NCI-H69 (cell line): ENCODE results near the gene CALY.

Experiments used
- DNase-seq: peaks from one replicate; lab custom pipeline; 2025; lab: John Stamatoyannopoulos, UW

CALY gene

DNA sequence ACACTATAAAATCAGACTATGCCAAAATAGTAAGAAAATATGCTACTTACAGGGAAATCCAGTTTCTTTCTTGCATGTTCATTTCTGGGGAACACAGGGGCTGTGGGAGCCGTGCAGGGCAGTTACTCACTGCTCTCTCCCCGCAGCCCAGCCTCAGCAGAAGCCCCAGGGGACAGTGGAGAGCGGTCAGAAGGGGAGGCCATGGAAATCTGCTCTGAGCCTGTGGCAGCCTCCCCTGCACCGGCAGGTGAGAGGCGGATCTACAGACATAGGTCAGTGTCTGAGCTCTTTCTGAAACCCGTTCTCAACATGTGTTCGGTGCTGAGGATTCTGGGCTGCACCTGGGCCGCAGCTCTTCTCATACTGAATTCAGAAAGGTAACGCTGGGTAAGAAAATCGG lies 25.1 kb downstream of the CALY start:
- no peak for DNase-seq

DNA sequence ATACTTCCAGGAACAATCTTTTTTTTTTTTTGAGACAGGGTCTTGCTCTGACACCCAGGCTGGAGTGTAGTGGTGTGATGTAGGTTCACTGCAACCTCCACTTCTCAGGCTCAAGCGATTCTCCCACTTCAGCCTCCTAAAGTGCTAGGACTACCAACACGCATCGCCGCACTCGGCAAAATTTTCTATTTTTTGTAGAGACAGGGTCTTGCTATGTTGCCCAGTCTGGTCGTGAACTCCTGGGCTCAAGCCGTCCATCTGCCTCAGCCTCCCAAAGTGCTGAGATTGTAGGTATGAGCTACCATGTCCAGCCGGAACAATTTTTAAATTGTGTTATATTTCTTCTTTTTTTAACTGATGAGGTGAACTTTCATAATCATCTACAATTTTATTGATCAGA lies 25.9 kb downstream of the CALY start:
- no peak for DNase-seq

DNA sequence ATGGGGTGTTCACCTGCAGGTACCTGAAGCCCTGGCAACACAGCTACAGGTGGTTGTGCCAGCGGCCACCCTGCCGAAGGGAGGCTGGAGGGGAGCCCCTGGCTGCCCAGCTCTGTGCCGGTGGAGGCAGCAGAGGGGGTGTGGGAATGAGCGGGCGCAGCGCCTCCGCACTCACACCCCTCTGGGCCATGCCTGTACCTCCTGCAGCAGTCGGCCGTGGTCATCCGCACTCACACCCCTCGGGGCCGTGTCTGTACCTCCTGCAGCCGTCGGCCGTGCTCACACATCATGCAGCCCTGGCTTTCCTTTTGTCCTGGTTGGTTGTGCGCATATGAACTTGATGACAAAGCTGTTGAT lies 26.3 kb downstream of the CALY start:
- no peak for DNase-seq

DNA sequence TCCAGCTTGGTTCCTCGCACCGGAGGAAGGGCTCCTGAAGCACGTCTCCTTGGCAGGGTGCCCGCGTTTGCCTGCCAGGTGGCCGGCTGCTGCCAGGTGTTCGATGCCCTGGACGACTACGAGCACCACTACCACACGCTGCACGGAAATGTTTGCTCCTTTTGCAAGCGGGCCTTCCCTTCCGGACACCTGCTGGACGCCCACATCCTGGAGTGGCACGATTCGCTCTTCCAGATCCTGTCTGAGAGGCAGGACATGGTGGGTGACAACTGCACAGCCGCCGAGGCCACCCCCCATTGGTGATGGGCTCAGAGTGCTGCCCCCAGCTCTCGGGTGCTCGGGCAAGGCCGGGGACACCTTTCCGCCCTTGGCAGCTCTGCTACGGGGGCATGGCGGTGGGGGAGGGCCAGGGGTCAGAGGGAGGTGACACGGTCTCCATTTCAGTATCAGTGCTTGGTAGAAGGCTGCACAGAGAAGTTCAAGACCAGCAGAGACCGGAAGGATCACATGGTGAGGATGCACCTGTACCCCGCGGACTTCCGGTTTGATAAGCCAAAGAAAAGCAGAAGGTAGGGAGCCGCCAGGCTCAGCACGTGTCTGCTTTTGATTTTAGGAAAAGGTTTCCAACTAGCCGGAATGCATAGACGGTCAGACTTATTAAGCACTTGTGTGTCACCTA lies 26.8 kb downstream of the CALY start:
- DNase-seq = peak; percentile 77

DNA sequence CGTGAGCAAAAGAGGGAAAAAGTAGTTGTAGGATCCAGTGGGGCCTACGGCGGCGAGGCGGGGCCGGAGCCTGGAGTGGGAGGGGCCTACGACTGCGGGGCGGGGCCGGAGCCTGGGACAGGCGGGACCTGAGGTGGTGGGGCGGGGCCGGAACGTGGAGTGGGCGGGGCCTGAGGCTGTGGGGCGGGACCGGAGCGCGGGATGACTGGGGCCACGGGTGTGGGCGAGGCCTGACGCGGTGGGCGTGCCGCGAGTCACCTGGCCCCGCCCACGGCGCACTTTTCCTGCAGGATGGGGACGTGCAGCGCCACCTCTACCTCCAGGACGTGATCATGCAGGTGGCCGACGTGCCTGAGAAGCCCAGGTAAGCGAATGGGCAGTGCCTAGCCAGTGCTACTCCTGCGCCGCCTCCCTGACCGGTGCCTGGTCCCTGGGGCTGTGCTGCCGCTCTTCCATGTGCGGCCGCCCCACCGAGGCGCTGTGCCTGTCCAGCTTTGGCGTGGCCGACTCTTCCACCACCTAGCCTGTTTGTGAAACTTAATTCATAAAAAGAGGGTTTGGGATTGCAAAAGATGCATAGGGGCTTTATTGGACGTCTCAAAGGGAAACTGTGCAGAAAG lies 27.5 kb downstream of the CALY start:
- peak; percentile 88 for DNase-seq

DNA sequence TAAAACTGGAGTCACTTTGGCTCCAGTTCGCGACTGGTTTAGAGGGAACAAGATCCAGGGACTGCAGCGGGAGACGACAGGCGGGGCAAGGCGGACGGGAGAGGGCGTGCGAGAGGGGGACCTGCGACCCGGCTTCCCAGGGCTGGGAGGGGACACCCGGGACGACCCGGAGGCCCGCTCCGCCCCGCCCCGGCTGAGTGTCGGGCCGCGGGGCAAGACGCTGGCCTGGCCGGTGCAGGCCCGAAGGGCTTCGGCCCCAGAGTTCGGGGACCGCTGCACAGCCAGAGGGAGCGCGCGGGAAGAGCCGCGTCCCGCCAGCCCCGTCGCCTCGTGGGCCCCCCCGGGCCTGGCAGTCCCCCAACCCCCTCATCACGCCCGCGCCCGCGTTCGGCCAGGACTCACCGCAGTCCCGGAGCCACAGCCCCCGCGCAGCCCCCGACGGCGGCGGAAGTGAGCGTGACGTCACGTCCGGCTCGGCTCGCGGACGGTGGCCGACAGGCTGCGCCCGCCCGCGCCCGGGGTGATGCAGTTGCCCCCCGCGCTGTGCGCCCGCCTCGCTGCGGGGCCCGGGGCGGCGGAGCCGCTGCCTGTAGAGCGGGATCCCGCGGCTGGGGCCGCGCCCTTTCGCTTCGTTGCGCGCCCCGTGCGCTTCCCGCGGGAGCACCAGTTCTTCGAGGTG lies 28.1 kb downstream of the CALY start, which contains the start of the genes TUBGCP2 and ZNF511:
Gene TUBGCP2, minus strand, starts transcription at position 452 of the 679 bp plus-strand sequence. CDS start 5,931 bp downstream, outside the sequence.
Gene ZNF511, plus strand, starts transcription at position 494 of the 679 bp plus-strand sequence. Its CDS starts 30 bp downstream, at position 524.
- DNase-seq = peak; percentile 86

DNA sequence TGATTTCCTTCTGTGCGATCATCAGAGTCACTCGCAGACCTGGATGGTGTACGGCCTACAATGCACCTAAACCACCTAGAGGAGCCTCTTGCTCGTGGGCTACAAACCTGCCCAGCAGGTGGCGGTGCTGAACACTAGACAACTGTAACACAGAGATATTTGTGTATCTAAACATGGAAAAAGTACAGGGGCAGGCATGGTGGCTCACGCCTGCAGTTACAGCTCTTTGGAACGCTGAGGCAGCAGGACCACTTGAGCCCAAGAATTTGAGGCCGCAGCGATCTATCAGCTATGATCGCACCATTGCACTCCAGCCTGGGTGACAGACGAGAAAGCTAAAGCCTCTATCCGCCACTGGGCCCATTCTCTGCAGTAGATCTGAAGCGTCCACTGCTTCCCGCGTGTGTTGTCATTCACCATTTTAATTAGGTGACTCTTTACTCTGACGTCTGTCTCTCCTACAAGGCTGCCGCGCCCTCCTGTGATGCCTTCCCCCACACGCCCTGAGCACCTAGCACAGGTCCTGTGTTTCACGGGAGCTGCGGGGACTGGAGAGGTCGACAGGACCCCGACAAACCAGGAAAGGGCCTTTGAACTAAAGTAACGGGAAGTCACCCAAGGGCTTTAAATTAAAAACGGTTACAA lies 28.8 kb downstream of the CALY start:
- peak; percentile 66 for DNase-seq

DNA sequence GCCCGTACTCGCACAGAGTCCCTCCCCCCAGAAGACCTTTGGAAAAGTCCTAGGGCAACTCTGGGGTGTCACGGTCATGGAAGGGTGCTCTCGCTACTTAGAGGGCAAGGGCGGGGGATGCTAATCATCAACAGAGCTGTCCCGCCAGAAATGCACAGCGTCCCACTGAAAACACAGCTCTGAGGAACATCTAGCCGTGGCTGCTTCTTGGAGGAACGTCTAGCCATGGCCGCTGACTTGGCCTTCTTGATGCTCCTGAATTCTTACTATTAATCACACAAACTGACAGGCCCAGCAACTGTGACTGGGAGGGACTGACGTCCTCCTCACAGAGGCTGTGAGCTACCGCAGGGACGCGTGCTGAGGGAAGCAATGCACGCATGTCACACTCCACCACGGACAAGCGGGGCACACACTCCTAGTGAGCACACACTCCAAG lies 29.7 kb downstream of the CALY start:
- no peak for DNase-seq

DNA sequence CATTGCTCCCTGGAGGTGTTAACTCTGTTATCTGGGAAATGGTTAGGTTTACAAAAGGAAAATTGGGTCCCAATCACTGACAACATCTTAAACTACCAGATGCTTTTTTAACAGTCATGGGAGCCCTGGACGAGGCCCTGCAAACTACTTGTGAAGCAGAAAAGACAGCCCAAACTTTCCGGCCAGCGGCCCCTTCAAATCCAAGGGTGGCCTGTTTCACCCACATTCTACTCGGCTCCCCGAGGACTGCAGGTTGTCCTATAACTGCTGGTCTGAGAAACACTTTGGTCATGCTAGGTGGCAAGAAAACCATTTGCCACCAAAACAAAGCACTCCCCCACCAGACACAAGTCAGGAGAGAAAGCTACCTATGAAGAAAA lies 30.6 kb downstream of the CALY start:
- no peak for DNase-seq

DNA sequence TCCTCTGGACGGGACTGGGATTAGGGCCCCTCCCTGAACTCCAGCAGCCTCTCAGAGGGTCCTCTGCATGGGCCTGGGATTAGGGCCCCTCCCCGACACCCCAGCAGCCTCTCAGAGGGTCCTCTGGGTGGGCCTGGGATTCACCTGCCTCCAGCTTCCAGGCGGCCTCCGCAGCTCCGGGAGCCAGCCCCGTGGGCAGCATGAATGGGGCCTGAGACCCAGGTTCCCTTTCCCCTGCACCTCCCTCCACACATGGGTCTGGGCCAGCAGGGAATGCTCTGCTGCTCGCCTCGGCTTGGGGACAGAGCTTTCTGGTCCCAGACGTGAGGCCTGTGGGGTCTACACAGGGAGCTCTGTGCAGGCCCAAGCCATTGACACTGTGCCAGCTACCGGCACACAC lies 33.5 kb downstream of the CALY start:
- DNase-seq = no peak

DNA sequence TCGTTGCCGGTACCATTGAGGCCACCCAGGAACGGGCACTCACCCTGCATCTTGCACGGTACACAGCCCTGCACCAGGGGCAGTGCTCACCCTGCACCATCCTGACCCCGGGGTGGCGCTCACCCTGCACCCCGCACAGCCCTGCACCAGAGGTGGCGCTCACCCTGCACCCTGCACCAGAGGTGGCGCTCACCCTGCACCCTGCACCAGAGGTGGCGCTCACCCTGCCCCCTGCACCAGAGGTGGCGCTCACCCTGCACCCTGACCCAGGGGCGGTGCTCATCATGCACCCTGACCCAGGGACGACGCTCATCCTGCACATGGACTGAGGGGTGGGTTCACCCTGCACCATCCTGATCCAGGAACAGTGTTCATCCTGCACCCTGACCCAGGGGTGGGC lies 34.5 kb downstream of the CALY start:
- DNase-seq = no peak

DNA sequence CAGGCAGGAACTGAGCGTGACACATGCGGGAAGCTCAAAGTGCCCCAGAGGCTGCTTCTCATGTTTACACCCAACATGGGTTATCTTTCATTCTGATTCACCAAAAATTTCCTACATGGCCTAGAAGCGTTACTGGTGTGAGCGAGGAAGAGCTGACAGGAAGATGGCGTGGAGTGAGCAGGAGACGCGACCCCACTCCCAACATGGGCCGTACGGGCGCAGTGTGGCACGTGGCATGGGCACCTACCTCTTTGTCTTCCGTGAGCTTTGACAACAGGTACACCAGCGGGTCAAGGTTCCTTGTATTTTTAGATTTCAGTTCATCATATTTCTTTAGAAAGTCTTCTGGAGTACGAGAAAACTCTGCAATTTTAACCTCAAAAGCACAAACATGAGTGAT lies 37.0 kb downstream of the CALY start:
- no peak for DNase-seq

DNA sequence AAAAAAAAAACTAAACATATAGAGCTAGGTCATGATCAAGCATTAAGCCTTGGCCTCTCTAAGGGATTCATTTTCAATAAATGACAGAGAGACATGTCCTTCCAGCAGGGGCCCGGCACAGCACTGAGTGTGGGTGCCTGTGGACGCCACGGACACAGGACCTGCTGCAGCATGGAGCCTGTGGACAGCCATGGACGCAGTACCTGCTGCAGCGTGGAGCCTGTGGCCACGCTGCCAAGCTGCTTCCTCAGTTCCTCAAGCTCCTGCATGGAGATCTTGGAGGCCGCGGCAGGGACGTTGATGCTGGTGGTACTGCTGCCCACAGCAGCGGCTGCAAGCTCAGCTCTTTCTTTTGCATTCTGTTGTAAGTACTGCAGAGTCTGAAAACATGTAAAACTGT lies 37.5 kb downstream of the CALY start:
- DNase-seq = no peak

DNA sequence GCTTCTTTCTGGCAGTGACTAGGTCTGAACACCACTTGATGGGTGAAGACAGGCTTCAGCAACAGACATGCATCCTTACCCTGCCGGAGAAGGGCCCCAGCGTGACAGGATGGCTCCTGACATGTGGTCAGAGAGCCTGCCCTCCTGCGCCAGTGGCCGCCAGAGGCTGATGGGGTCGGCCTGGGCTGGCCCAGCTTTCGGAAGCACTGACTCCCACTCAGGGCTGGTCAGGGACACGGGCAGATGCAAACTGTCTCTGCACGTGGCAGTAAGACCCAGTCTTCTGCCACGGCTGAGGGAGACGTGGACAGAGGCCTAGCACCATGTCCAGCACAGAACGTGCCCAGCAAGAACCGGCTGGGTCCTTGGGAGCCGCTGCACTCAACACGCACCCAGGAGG lies 38.2 kb downstream of the CALY start:
- no peak for DNase-seq

DNA sequence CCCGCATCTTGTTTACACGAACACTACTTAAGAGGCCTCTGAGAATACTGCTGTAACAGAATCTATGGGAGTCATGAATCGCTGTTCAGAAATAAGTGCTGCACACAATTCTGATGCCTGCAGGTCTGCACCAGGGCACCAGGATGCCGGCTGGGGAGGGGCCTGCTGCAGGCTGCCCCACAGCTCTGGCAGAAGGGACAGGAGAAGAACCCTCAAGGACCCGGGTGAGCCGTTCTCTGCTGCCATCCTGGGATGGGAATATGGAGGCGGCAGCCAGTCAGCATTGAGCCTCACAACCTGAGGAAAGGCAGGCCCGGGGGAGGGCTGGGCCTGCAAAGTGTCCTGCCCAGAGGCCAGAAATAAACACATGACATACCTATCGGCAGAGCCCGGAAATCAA lies 39.2 kb downstream of the CALY start:
- no peak for DNase-seq

DNA sequence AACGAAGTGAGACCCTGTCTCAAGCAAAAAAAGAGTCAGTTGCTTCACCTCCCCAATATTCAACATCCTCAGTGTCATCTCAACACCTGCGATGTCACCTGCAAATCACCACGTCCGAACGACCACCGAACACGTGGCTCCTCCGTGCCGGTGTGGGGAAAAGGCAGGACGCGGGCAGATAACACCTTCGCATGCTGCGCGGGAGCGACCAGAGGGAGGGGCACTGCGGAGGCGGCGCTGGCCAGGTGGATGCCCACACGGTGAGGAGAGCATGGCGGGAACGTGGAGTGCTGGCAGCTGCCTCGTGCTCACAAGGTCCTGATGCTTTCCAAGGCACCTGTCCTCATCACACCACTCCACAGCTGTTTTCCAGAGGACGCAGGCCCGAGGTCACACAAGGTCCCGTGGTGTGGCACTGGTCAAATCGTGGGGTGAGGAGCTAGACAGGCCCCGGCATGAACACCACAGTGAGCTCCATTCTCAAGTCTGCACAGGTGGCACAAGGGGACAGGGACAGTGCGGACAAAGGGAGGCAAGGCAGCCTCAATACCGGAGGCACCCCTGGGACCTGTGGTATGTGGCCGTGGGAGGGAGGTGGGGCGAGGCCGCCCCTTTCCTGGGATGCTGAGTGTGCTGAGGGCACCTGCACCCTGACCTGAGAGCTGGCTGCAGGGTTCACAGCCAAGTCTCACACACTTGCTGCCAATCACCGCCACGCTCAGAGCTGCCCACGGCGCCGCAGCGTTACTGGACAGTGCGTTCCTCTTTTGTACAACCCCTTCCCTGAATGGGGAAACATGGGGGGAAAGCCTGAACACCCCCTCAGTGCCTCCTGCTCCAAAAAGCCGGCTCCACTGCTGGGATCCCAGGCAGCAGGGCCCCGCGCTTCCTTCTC lies 41.0 kb downstream of the CALY start:
- DNase-seq = no peak

DNA sequence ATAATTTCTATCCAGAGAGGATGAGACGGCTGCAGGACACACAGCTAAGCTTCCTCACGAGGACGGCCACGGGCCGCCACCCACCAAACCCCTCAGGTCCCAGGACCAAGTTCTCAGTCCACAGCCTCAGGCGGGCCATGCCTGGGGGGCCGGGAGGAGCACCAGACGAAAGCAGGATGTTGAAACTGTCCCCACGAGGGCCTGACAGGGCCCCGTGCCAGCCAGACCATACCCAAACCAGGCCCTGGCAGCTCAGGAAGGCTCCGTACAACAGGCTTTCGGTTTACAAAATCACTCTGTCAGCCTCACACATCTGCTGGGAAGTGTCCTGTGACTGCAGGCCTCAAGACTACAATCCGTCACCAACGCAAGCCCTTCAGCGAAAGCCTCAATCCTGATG lies 42.5 kb downstream of the CALY start:
- DNase-seq = no peak

DNA sequence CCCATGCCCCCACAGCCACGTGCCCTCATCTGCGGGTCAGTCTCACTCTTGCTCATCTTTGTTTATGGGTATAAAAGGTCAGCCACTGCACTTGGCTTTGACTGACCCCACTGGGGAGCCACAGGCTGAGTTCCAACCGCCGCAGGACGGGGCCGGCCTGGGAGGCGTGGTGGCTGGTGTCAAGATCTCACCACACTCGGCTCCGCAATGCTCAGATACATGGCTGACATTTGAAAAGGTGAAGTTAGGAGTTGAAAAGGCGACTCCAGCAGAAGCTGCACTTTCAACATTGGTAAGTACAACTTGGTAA lies 42.9 kb downstream of the CALY start:
- DNase-seq = no peak

DNA sequence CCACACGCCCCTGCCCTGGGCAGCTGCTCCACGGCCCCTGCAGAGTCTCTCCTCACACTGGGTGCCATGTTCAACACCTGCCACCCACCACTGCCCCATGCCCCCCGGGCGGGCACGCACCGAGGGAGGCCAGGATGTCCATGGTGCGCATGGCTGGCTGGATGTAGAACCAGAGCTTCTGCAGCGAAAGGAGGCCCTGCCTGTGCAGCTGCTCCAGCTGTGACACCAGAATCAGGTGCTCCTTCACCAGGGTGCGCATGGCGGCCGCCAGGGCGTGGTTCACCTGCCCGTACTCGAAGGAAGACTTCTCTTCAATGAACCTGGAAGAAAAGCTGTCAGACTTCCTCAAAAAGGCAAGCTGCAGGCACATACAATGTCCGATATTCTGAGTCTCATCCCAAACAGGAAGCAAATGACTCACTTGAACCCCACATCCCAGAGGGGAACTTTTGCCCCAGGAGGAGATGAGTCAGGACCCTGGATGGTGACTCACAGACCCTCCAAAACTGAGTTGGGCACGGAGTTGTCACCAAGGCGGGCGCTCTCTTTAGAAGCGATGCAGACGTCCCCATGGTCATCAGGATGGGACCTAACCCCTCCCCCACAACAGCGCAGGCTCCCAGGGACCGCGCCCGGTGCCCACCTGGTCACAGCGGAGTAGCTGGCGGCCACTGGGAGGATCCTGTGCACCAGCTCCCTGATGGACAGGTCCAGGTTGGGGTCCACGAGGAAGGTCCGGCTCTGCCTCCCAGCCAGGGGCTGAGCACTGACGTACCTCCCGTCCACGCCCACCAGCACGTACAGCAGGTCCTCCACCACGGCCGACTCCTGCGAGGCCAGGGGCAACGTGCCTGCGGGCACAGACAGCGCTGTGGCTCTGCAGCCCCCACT lies 43.5 kb downstream of the CALY start:
- no peak for DNase-seq

DNA sequence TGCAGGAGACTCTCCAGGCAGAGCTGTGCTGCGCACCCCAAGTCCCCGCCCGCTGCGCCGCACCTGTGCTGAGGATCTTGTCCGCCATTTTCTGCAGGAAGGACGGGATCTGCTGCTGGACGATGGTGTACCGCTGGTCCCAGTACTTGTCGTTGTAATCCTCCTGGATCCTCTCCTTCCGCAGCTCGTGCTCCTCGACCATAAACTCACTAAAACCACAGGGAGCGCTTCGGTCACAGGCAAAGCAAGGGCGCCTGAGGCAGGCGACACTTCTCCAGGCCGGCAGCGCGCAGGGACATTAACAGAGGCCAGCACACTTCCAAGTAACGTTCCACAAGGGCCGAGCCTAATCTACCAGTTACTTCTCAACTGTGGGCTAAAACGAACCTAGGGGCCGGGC lies 46.9 kb downstream of the CALY start:
- DNase-seq = no peak
